ACHN (cell line): Measurements from ENCODE around the gene DDX50.
A peak's percentile ranks its signal among the peaks of the same experiment; 100 is the strongest.
"Not testable (repeated sequence)": the region's sequence is repeated elsewhere in the genome, so short reads cannot be mapped to it uniquely, and the experiment has no call there.

Experiments used
- DNase-seq: peaks from one replicate; pipeline ENCODE4 v3.0.0-alpha.2; 2015
- in situ Hi-C: cut with HindIII; loops from 2 replicates; pipeline ENCODE4 v1.10.0; 2017; ENCODE audit warnings: low sequenced_read_pairs, low pct_ligation_motif_present, low pct_unique_long_range_greater_than_20kb

The DDX50 gene

GRCh38 chr10:68897336-68897741 is 3.8 kb upstream of the DDX50 start:
- in situ Hi-C loops = no loop called here
- DNase-seq = peak; percentile 74

DNA sequence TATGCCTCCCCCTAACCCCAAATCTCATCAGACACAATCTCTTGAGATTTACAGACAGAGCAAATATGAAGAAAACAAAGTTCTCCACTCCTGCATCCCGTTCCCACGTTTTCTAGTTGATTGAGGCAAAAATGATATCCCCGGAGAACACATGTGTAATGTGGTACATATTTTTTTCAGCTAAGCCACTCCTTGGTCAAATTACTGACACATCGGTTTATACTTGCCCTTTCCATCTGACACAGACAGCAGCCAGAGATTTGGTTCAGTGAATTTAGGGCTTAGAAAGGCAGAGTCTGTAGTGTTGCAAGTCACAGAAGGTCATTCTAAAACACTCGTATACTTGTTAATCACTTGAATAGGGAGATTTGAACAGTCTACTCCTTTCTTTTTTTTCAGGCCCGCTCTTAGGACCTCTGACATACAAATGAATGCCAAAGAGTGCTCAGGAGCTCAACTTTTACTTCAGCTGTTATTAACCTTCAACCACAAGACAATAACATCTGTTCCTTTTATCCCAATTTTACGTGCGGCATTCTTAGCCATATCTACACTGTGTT is 1.8 kb upstream of the DDX50 start:
- no peak for DNase-seq
- in situ Hi-C loops = no loop called here

- no peak for DNase-seq
- in situ Hi-C loops = no loop called here
Observed at GRCh38 chr10:68900427-68901104, 549 bp upstream of the DDX50 start.

DNA sequence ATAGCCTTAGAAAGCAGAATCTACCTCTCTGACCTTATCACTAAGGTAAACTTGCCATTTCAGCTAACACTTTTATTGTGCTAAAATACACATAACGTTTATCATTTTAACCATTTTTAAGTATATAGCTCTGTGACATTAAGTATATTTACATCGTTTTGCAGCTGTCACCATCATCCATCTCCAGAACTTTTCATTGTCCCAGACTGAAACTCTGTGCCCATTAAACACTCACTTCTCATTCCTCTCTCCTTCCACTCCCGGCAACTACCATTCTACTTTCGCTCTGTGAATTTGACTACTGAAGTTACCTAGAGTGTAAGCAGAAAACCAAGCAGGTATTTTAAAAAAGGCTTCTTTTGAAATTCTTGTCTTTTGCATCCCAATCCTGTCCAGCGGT is 1.3 kb downstream of the DDX50 start:
- in situ Hi-C loops = no loop called here
- DNase-seq = no peak

DNA sequence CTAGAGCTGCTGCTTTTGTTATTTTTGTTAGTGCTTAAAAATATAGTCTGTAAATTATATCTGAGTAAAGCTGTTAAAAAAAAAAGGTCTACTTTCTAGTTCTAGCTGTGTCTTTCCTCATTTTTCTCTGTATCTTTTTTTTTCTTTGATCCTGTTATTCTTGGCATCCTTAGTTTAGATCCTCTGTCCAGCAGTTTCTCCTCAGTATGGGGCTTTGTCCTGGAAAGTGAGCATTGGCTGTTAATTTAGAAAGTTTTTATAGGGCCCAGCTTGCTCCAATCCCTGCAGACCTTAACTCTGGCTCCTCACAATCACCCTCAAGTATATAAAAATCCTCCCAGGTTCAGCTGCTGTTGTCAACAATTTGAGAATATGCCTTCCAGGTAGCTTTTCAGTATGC is 23.5 kb downstream of the DDX50 start:
- in situ Hi-C loops = no loop called here
- DNase-seq = no peak

DNA sequence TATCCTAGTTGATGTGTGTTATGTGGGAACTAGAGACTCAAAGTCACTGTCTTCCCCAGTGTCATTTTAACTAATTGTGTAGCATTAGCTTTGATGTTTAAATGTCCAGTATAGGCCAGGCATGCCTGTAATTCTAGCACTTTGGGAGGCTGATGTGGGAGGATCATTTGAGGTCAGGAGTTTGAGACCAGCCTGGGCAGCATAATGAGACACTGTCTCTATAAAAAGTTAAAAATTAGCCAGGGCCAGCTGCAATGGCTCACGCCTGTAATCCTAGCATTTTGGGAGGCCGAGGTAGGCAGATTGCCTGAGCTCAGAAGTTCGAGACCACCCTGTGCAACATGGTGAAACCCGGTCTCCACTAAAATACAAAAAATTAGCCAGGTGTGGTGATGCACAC is 24.4 kb downstream of the DDX50 start:
- in situ Hi-C loops = no loop called here
- no peak for DNase-seq

GRCh38 chr10:68929157-68929556 is 28.0 kb downstream of the DDX50 start:
- in situ Hi-C loops, DNase-seq: not testable (repeated sequence)

- DNase-seq, in situ Hi-C loops: not testable (repeated sequence)
Observed at GRCh38 chr10:68929888-68930287, 28.8 kb downstream of the DDX50 start.

GRCh38 chr10:68932860-68933259 is 31.7 kb downstream of the DDX50 start:
- DNase-seq, in situ Hi-C loops: not testable (repeated sequence)

DNA sequence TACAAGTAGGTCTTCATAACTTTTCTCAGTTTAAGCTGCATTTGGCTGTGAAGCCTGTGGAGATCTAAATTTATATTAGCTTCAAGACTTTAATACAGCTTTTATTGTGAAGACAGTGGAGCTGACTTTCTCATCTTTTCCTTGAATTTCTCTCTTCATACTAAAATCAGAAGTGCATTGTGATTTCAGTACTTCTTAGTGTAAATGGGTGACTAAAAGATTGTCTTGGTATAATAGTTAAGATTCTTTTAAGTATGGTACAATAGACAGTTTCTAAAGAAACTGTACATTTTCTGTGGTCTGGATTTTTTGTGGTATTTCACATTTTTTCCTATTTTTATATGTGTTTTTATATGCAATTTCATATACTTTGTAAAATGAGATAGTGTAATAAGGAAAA is 33.9 kb downstream of the DDX50 start:
- in situ Hi-C loops = no loop called here
- DNase-seq = no peak

DNA sequence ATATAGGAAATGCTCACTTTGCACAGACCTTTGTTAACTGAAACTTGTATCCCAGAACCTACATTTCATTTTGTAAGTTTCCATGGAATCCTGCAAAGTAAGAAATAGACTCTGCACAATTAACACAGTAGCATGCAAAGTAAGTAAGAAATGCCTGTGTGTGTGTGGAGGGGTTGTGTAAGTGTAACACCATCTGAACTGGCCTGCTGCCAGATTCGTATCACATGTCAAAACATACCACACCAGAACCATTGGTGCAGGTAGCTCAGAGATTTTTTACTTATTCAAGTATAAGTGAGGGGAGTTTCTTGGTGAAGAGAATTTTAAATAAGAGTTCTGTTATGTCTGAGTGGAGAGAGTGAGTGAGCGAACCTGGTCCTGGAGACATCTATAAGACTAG is 37.0 kb downstream of the DDX50 start:
- in situ Hi-C loops = no loop called here

GRCh38 chr10:68938884-68939283 is 37.8 kb downstream of the DDX50 start:
- in situ Hi-C loops = no loop called here
- DNase-seq = peak; percentile 29

More for the DNA sequence above, 37.0 kb downstream of the DDX50 start:
- peak; percentile 13 for DNase-seq

DNA sequence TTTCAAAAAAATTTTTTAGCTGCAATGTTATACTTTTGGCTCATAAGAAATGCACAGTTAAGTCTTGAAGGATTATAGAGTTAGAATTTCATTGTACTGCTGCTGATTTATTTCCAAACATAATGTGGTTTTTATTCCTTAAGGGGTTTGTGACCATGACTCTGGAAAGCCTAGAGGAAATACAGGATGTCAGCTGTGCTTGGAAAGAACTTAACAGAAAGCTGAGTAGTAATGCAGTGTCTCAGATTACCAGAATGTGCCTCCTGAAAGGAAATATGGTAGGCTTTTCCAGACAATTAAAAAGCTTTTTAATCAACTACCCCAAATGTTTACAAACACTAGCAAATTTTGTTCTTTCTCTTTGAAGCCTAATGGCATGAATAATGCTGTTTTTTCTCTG is 39.8 kb downstream of the DDX50 start:
- in situ Hi-C loops, DNase-seq: not testable (repeated sequence)

DNA sequence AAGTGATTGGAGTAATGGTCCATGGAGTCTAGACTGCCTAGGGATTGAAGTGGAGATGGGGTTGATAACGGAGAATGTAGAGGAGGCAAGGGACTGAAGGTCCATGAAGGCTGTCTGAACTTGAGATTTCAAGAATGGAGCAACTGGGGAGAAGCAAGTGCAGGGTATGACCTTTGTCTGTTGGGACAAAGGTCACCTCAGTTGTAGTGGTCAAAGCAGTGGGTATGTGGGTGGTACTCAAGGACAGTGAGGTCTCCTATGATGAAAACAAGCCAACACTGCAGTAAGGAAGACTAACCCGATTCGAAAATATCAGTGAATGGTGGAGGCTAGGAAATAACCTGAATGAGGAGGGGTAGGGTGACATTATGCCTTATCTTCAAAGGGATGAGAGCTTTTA is 49.5 kb downstream of the DDX50 start:
- no peak for DNase-seq
- in situ Hi-C loops = no loop called here

GRCh38 chr10:68954904-68955303 is 53.8 kb downstream of the DDX50 start:
- no peak for DNase-seq
- in situ Hi-C loops = no loop called here

DNA sequence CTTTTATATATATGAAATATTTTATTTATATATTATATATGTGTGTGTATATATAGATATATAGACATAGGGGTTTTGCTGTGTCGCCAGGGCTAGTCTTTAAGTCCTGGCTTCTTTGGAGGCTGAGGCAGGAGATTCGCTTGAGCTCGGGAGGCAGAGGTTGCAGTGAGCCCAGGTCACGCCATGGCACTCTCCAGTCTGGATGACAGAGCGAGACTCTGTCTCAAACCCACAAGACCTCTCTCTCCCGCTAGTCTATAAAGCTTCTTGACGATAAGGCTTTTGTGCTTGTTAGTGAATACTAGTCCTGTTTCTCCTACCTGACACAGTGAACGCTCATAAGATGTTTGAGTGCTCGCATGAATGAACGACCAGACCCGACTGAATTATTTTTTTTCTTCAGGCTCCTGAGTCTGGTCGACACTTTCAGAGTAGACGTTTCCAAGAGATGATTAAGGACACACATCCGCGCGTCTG is 54.3 kb downstream of the DDX50 start:
- no peak for DNase-seq
- in situ Hi-C loops = no loop called here

- DNase-seq = peak; percentile 96
- in situ Hi-C loops = no loop called here
Observed at GRCh38 chr10:68955832-68956532, 54.9 kb downstream of the DDX50 start, which contains the start of gene DDX21. Gene DDX21 (plus strand): TSS chr10:68956170. CDS start chr10:68956226, 56 bp downstream.

DNA sequence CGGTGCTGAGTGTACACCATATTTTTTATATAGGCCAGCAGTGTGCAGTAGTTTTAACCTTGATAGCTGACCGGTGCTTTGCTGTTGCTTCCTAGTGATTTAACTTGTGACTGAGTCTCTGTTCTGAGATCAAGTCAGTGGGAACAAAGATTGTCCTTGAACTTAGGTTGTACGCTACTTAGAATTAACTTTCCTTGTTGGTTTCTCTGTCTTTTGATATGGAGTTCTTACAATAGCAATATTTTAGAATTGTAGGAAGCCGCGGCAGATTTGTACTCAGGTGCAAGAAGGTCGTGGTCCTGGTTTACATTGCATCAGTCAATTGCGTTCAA is 56.1 kb downstream of the DDX50 start:
- in situ Hi-C loops = no loop called here
- DNase-seq = peak; percentile 18

DNA sequence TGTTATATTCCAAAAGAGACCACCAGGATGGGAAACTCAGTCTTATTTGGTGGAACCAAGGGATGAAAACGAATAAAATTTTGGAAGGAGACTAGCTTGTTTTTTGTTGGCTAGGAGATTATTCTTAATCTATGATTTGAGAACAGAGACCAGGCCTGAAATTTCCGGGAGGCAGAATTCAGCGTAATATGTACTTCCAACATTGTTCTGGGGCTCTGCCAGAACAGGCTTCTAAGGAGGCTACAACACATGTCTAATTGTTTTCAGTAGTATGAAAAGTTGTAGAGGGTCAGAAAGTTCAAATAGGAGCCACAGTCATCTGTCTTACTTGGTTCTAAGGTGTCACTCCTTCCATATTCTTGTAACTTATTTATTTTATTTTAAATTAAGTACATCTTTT is 56.5 kb downstream of the DDX50 start:
- in situ Hi-C loops = no loop called here
- no peak for DNase-seq
